Measurements from ENCODE around the gene RNF223.

Gene RNF223

GRCh38 chr1:1089731-1090423 lies 15.8 kb upstream of the RNF223 start:
- TF ChIP-seq EZH2 (IDR thresholded peaks at IDR 0.05; ENCODE audit: borderline replicate concordance, low read length) (no peak), CTCF (IDR thresholded peaks at IDR 0.05; ENCODE audit: low read length) (no peak)
- Histone ChIP-seq H3K79me2 (ENCODE audit: insufficient read depth, low read length) (no peaks in the 10 kb centered on the region), H3K9me3 (ENCODE audit: low read length) (no peaks in the 10 kb centered on the region), H3K36me3 (ENCODE audit: insufficient read depth, low read length) (no peaks in the 10 kb centered on the region), H3K4me1 (ENCODE audit: insufficient read depth, low read length, severe bottlenecking) (no peaks in the 10 kb centered on the region), H3F3A (ENCODE audit: insufficient read depth, low read length) (no peaks in the 10 kb centered on the region), H3K4me3 (ENCODE audit: low read depth, low read length, poor library complexity, severe bottlenecking) (no peak overlapping the region), H3K27ac (ENCODE audit: low read depth, low read length, poor library complexity, severe bottlenecking) (no peak overlapping the region), H3K4me2 (ENCODE audit: low read length) (no peak overlapping the region), H2AFZ (ENCODE audit: low read length) (no peak overlapping the region), H3K27me3 (ENCODE audit: insufficient read depth, low read length) (0 out of 2 replicates have a peak, but pooled peaks cover 3% of the 10 kb centered on the region), H3K9ac (ENCODE audit: low read length) (no peak overlapping the region), H4K20me1 (ENCODE audit: insufficient read depth, low read length) (no peaks in the 10 kb centered on the region), H3K9me2 (ENCODE audit: low read depth, low read length) (no peaks in the 10 kb centered on the region)

- Histone ChIP-seq H3K4me1 (ENCODE audit: insufficient read depth, low read length, severe bottlenecking) (no peaks in the 10 kb centered on the region), H3K4me2 (ENCODE audit: low read length) (no peak overlapping the region), H2AFZ (ENCODE audit: low read length) (no peak overlapping the region), H3K9me2 (ENCODE audit: low read depth, low read length) (no peaks in the 10 kb centered on the region), H3F3A (ENCODE audit: insufficient read depth, low read length) (no peaks in the 10 kb centered on the region), H3K79me2 (ENCODE audit: insufficient read depth, low read length) (no peaks in the 10 kb centered on the region), H3K9me3 (ENCODE audit: low read length) (no peaks in the 10 kb centered on the region), H3K27me3 (ENCODE audit: insufficient read depth, low read length) (0 out of 2 replicates have a peak, but pooled peaks cover 3% of the 10 kb centered on the region), H3K36me3 (ENCODE audit: insufficient read depth, low read length) (no peaks in the 10 kb centered on the region), H3K27ac (ENCODE audit: low read depth, low read length, poor library complexity, severe bottlenecking) (no peak overlapping the region), H4K20me1 (ENCODE audit: insufficient read depth, low read length) (no peaks in the 10 kb centered on the region), H3K9ac (ENCODE audit: low read length) (no peak overlapping the region), H3K4me3 (ENCODE audit: low read depth, low read length, poor library complexity, severe bottlenecking) (no peak overlapping the region)
- TF ChIP-seq CTCF (IDR thresholded peaks at IDR 0.05; ENCODE audit: low read length) (no peak), EZH2 (IDR thresholded peaks at IDR 0.05; ENCODE audit: borderline replicate concordance, low read length) (no peak)
Measured at GRCh38 chr1:1088801-1089680, 14.9 kb upstream of the RNF223 start.

GRCh38 chr1:1088029-1088800 lies 14.1 kb upstream of the RNF223 start:
- Histone ChIP-seq H3F3A (ENCODE audit: insufficient read depth, low read length) (no peaks in the 10 kb centered on the region), H3K36me3 (ENCODE audit: insufficient read depth, low read length) (no peaks in the 10 kb centered on the region), H3K79me2 (ENCODE audit: insufficient read depth, low read length) (no peaks in the 10 kb centered on the region), H3K9me2 (ENCODE audit: low read depth, low read length) (no peaks in the 10 kb centered on the region), H3K4me1 (ENCODE audit: insufficient read depth, low read length, severe bottlenecking) (no peaks in the 10 kb centered on the region), H3K27me3 (ENCODE audit: insufficient read depth, low read length) (0 out of 2 replicates have a peak, but pooled peaks cover 3% of the 10 kb centered on the region), H4K20me1 (ENCODE audit: insufficient read depth, low read length) (no peaks in the 10 kb centered on the region), H2AFZ (ENCODE audit: low read length) (no peak overlapping the region), H3K27ac (ENCODE audit: low read depth, low read length, poor library complexity, severe bottlenecking) (no peak overlapping the region), H3K9me3 (ENCODE audit: low read length) (no peaks in the 10 kb centered on the region), H3K4me3 (ENCODE audit: low read depth, low read length, poor library complexity, severe bottlenecking) (no peak overlapping the region), H3K4me2 (ENCODE audit: low read length) (no peak overlapping the region), H3K9ac (ENCODE audit: low read length) (no peak overlapping the region)
- TF ChIP-seq CTCF (IDR thresholded peaks at IDR 0.05; ENCODE audit: low read length) (no peak), EZH2 (IDR thresholded peaks at IDR 0.05; ENCODE audit: borderline replicate concordance, low read length) (no peak)

Data from OCI-LY1 (cell line).